ENCODE results near the gene NANOS2. TPM values are rescaled to one million over a fixed set of nuclear protein-coding genes. Genes with fewer than 3 reads are reported as not detected.

Gene NANOS2
- polyA plus RNA-seq, 3 donors = not detected

DNA sequence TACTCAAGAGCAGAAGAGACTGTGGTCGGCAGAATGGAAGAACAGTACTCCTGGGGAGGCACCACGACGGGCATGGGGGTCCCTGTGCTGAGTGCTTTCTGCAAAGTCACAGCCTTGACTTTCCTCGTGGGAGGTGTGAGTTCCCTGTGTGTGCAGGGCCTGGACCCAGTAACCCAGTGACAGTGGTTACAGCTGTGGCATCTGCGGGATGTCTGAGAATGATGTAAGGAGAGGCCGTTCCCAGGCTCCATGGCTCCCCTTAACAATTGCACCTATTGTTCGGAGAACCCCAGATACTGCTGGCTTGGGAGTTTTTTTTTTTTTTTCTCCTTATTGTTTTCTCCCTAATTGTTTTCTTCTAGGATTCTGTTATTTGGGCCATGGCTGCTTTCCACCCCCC is 5.1 kb upstream of the NANOS2 start:
- peaks cover 18 to 45% (median 35%) of the 10 kb centered on the region in 3 donors for H3K27me3 Mint-ChIP-seq (ENCODE audit: low read depth in 3 of 3)
- no peak overlapping the region for H3K4me2 ChIP-seq (replicated peaks; ENCODE audit: extremely low read depth, low read length, poor library complexity, severe bottlenecking)
- no peak for TF ChIP-seq CTCF (IDR thresholded peaks at IDR 0.05)
- no peaks in the 10 kb centered on the region for H3K4me1 ChIP-seq (ENCODE audit: control insufficient read depth in 1 of 2, insufficient read depth in 2 of 2, low read length in 2 of 2)
- 65% methylated on average over 3 of the region's 7 CpGs for WGBS (ENCODE audit: insufficient coverage)
- no peak overlapping the region for H2AFZ ChIP-seq (ENCODE audit: insufficient read depth, low read depth, low read length, poor library complexity, severe bottlenecking)
- H3K36me3 ChIP-seq (replicated peaks in 1 of 2; ENCODE audit: control insufficient read depth in 1 of 2, insufficient read depth in 2 of 2, low read length in 2 of 2) = no peaks in the 10 kb centered on the region
- intact Hi-C loops (cut with micrococcal nuclease) = loop anchor here in 1 of 2 donors (10.0 kb wide), 1 partner anchor 55 kb away; the partner anchor contains the start of genes FOXA3 and SYMPK
- no peaks in the 10 kb centered on the region for H3K4me1 Mint-ChIP-seq
- no peaks in the 10 kb centered on the region for H3K9me3 Mint-ChIP-seq
- H3K27ac ChIP-seq (ENCODE audit: low read depth in 1 of 2, low read length in 2 of 2) = no peak overlapping the region
- H3K4me3 Mint-ChIP-seq = no peak overlapping the region
- no peak overlapping the region for H3K4me3 ChIP-seq (replicated peaks in 1 of 3; ENCODE audit: low read depth in 2 of 3, low read length in 3 of 3)
- no peaks in the 10 kb centered on the region for H3K9me3 ChIP-seq (replicated peaks in 1 of 2; ENCODE audit: control insufficient read depth in 1 of 2, insufficient read depth in 1 of 2, low read length in 2 of 2)
- no peaks in the 10 kb centered on the region for H3K36me3 Mint-ChIP-seq
- DNase-seq = no peak
- no peaks in the 10 kb centered on the region for H4K20me1 ChIP-seq (ENCODE audit: insufficient read depth, low read length)
- H3K9ac ChIP-seq (ENCODE audit: insufficient read depth, low read length, poor library complexity, severe bottlenecking) = no peak overlapping the region
- no peaks in the 10 kb centered on the region for H3K79me2 ChIP-seq (ENCODE audit: insufficient read depth, low read length)
- no peaks in the 10 kb centered on the region for H3K27me3 ChIP-seq (ENCODE audit: control insufficient read depth in 2 of 2, insufficient read depth in 2 of 2, low read length in 2 of 2)
- no peak overlapping the region for H3K27ac Mint-ChIP-seq

GRCh38 chr19:45918721-45919120 is 4.1 kb upstream of the NANOS2 start:
- no peak overlapping the region for H3K27ac Mint-ChIP-seq
- no peaks in the 10 kb centered on the region for H3K36me3 Mint-ChIP-seq

More at GRCh38 chr19:45918721-45919120, 4.1 kb upstream of the NANOS2 start:
- intact Hi-C loops (cut with micrococcal nuclease) = no loop called here
- DNase-seq = no peak
- no peak overlapping the region for H3K9ac ChIP-seq (ENCODE audit: insufficient read depth, low read length, poor library complexity, severe bottlenecking)
- H3K27me3 Mint-ChIP-seq (ENCODE audit: low read depth in 3 of 3) = peaks cover 22 to 49% (median 35%) of the 10 kb centered on the region in 3 donors
- no peak overlapping the region for H3K27ac ChIP-seq (ENCODE audit: low read depth in 1 of 2, low read length in 2 of 2)
- no peak for TF ChIP-seq CTCF (IDR thresholded peaks at IDR 0.05)
- no peaks in the 10 kb centered on the region for H3K36me3 ChIP-seq (replicated peaks in 1 of 2; ENCODE audit: control insufficient read depth in 1 of 2, insufficient read depth in 2 of 2, low read length in 2 of 2)
- no peaks in the 10 kb centered on the region for H4K20me1 ChIP-seq (ENCODE audit: insufficient read depth, low read length)
- no peaks in the 10 kb centered on the region for H3K27me3 ChIP-seq (ENCODE audit: control insufficient read depth in 2 of 2, insufficient read depth in 2 of 2, low read length in 2 of 2)
- no peaks in the 10 kb centered on the region for H3K4me1 Mint-ChIP-seq
- no peak overlapping the region for H3K4me2 ChIP-seq (replicated peaks; ENCODE audit: extremely low read depth, low read length, poor library complexity, severe bottlenecking)
- H3K9me3 Mint-ChIP-seq = no peaks in the 10 kb centered on the region
- H3K4me1 ChIP-seq (ENCODE audit: control insufficient read depth in 1 of 2, insufficient read depth in 2 of 2, low read length in 2 of 2) = no peaks in the 10 kb centered on the region
- no peak overlapping the region for H3K4me3 ChIP-seq (replicated peaks in 1 of 3; ENCODE audit: low read depth in 2 of 3, low read length in 3 of 3)
- 73% methylated on average over 3 of the region's 4 CpGs for WGBS (ENCODE audit: insufficient coverage)
- H2AFZ ChIP-seq (ENCODE audit: insufficient read depth, low read depth, low read length, poor library complexity, severe bottlenecking) = no peak overlapping the region
- H3K79me2 ChIP-seq (ENCODE audit: insufficient read depth, low read length) = no peaks in the 10 kb centered on the region
- peak overlapping the region in 1 of 2 donors; percentile 11 for H3K4me3 Mint-ChIP-seq
- H3K9me3 ChIP-seq (replicated peaks in 1 of 2; ENCODE audit: control insufficient read depth in 1 of 2, insufficient read depth in 1 of 2, low read length in 2 of 2) = no peaks in the 10 kb centered on the region
